Measurements from ENCODE around the gene GCSAML.

GRCh38 chr1:247561711-247562110, 12.8 kb downstream of the GCSAML start:
- no peak for TF ChIP-seq CTCF (IDR thresholded peaks at IDR 0.05; ENCODE audit: low read length)
- no peak for TF ChIP-seq EZH2 (IDR thresholded peaks at IDR 0.05; ENCODE audit: borderline replicate concordance, low read length)
